ENCODE results near the gene PRR19.

- TF ChIP-seq POLR2AphosphoS5 (IDR thresholded peaks at IDR 0.05) (no peak), POLR2A (IDR thresholded peaks at IDR 0.05) (no peak), CTCF (IDR thresholded peaks at IDR 0.05) (no peak)
These were observed 47.6 kb downstream of the PRR19 start for GRCh38 chr19:42349378-42350107.

Measured in upper lobe of left lung (tissue), 4 donors.